Ureter (tissue), 1 donor: ENCODE data around the gene ATP8B3. TPM values are rescaled to one million over a fixed set of nuclear protein-coding genes. Genes with fewer than 3 reads are reported as not detected.

Experiments used
- DNase-seq: peaks from one replicate; pipeline ENCODE4 v3.0.0-alpha.2; 2020; ENCODE audit warnings: low spot score
- total RNA-seq: library from RNA; stranded (reverse); gene quantifications from one replicate; pipeline ENCODE4 v1.2.4, GENCODE V29; 2023
- donor health status: DM: yes; HTN: yes; CAD: no.

ATP8B3 gene
- total RNA-seq, 1 donor from 2014 or later: 1.3 TPM

- no peak for DNase-seq
These were observed 15.5 kb downstream of the ATP8B3 start for GRCh38 chr19:1796395-1797142.

- no peak for DNase-seq
These were observed 17.5 kb downstream of the ATP8B3 start for GRCh38 chr19:1794424-1795172.

GRCh38 chr19:1791879-1792278 is 20.2 kb downstream of the ATP8B3 start:
- no peak for DNase-seq

GRCh38 chr19:1790054-1790792 is 21.9 kb downstream of the ATP8B3 start:
- DNase-seq: no peak

- no peak for DNase-seq
These were observed 22.6 kb downstream of the ATP8B3 start for GRCh38 chr19:1789261-1790041.

GRCh38 chr19:1787116-1787515 is 25.0 kb downstream of the ATP8B3 start:
- DNase-seq: no peak

GRCh38 chr19:1786668-1787067 is 25.4 kb downstream of the ATP8B3 start:
- DNase-seq: no peak

- no peak for DNase-seq
These were observed 26.8 kb downstream of the ATP8B3 start for GRCh38 chr19:1785310-1785709.

GRCh38 chr19:1783874-1784273 is 28.2 kb downstream of the ATP8B3 start:
- DNase-seq: no peak

GRCh38 chr19:1783354-1783753 is 28.7 kb downstream of the ATP8B3 start:
- DNase-seq: no peak

GRCh38 chr19:1782521-1782920 is 29.6 kb downstream of the ATP8B3 start:
- no peak for DNase-seq

GRCh38 chr19:1780272-1780958 is 31.7 kb downstream of the ATP8B3 start:
- DNase-seq: no peak

GRCh38 chr19:1779574-1779973 is 32.5 kb downstream of the ATP8B3 start:
- DNase-seq: no peak

- no peak for DNase-seq
These were observed 34.9 kb downstream of the ATP8B3 start for GRCh38 chr19:1777149-1777548.

- DNase-seq: no peak
These were observed 35.4 kb downstream of the ATP8B3 start for GRCh38 chr19:1776606-1777147.

- no peak for DNase-seq
These were observed 36.0 kb downstream of the ATP8B3 start for GRCh38 chr19:1775951-1776605.

- DNase-seq: no peak
These were observed 36.9 kb downstream of the ATP8B3 start for GRCh38 chr19:1774989-1775772.

- peak; percentile 64 for DNase-seq
These were observed 38.9 kb downstream of the ATP8B3 start for GRCh38 chr19:1773184-1773583.

GRCh38 chr19:1770866-1771576 is 41.1 kb downstream of the ATP8B3 start:
- no peak for DNase-seq
